Keratinocyte (primary cell): Measurements from ENCODE around the gene ICOS.

Experiments used
- CTCF ChIP-seq, 3 experiments: IDR thresholded peaks in 1 of 3; conservative IDR thresholded peaks in 1 of 3; optimal IDR thresholded peaks in 1 of 3; 2 replicates in 2 of 3; 3 replicates in 1 of 3; pipeline versions ENCODE3 to v1.5.1; 2011; ENCODE audit warnings: low read length in 3 of 3, mild to moderate bottlenecking in 3 of 3, moderate library complexity in 2 of 3, control low read depth in 1 of 3, inconsistent platforms in 1 of 3; ENCODE audit not compliant: insufficient read depth in 2 of 3; ENCODE audit errors: extremely low read depth in 1 of 3
- EZH2 ChIP-seq: IDR thresholded peaks from one replicate; pipeline ENCODE4 v1.6.1; 2012; ENCODE audit warnings: inconsistent platforms, mild to moderate bottlenecking, low read length, moderate library complexity

- TF ChIP-seq CTCF (optimal IDR thresholded peaks at IDR 0.05 in 1 of 3, IDR thresholded peaks at IDR 0.05 in 1 of 3, conservative IDR thresholded peaks at IDR 0.05 in 1 of 3; ENCODE audit: extremely low read depth in 1 of 3, insufficient read depth in 2 of 3, low read length in 3 of 3), result no peak
- no peak for TF ChIP-seq EZH2
Measured at GRCh38 chr2:204010628-204011560, 74.3 kb downstream of the ICOS start.
